DND-41 (cell line): ENCODE measurements around the gene DTNB.

ENCODE experiments used
- CTCF ChIP-seq: IDR thresholded peaks from 2 replicates; pipeline ENCODE4 v1.5.1; 2012; ENCODE audit warnings: borderline replicate concordance, low read length, moderate library complexity, mild to moderate bottlenecking; ENCODE audit not compliant: poor library complexity, severe bottlenecking; ENCODE audit errors: extremely low read depth
- EZH2 ChIP-seq: IDR thresholded peaks from 3 replicates; pipeline ENCODE4 v1.6.1; 2012; ENCODE audit warnings: borderline replicate concordance, low read depth, mild to moderate bottlenecking, moderate library complexity, low read length, inconsistent platforms; ENCODE audit not compliant: severe bottlenecking

DNA sequence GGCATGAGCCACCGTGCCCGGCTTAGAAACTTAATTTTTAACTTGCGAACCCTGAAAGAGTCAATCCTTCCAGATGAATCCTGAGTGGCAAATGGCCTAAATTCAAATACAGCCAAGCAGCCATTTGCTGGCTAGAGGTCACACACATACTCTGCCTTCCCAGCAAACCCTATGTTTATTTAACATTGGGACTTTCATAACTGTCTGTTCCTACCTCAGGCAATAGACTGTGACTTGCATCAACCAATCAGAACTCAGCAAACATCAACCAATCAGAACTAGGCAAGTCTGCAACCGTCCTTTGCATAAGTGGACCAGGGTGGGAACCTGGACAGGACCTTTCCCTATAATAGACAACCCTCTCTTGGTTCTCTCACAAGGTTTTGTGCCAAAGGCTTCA, 127.5 kb downstream of the DTNB start:
- TF ChIP-seq CTCF (no peak), EZH2 (no peak)
